Adrenal gland (tissue), 12 donors: ENCODE results near the gene FNDC4. TPM values are rescaled to one million over a fixed set of nuclear protein-coding genes. Genes with fewer than 3 reads are reported as not detected.

ENCODE experiments used
- DNase-seq, 7 donors: peaks; one replicate each; pipeline ENCODE4 v3.0.0-alpha.2; 2019 to 2020
- H3K27ac ChIP-seq, 5 donors: fragments of 200-600 bp; sonication (generic) in 4 of 5; 1 replicate in 3 of 5; 2 replicates in 2 of 5; pipeline versions ENCODE4 v1.5.1 to v1.8.0; 2016 to 2020; ENCODE audit warnings: mild to moderate bottlenecking in 1 of 5
- H3K27me3 ChIP-seq: fragments of 200-600 bp; 2 replicates; pipeline ENCODE4 v1.8.0; 2021
- H3K36me3 ChIP-seq, 2 donors: fragments of 200-600 bp; replicated peaks in 1 of 2; 1 replicate in 1 of 2; 2 replicates in 1 of 2; pipeline versions ENCODE4 v1.5.1 to v1.8.0; 2018 to 2022
- H3K4me1 ChIP-seq, 2 donors: fragments of 200-600 bp; replicated peaks in 1 of 2; 1 replicate in 1 of 2; 2 replicates in 1 of 2; pipeline versions ENCODE4 v1.5.1 to v1.8.0; 2018 to 2021
- H3K4me3 ChIP-seq, 4 donors: fragments of 200-600 bp; sonication (generic) in 3 of 4; one replicate each; pipeline ENCODE4 v1.5.1; 2016 to 2018
- H3K9me3 ChIP-seq, 3 donors: fragments of 200-600 bp; sonication (generic) in 1 of 3; replicated peaks in 1 of 3; 1 replicate in 2 of 3; 2 replicates in 1 of 3; pipeline versions ENCODE4 v1.5.1 to v1.8.0; 2016 to 2021
- CTCF ChIP-seq, 6 experiments: fragments of 450-650 bp in 4 of 6; fragments of 200-600 bp in 2 of 6; sonication (generic) in 1 of 6; IDR thresholded peaks; 1 replicate in 5 of 6; 2 replicates in 1 of 6; pipeline versions ENCODE4 v1.5.1 to v1.8.0; 2016 to 2021; ENCODE audit warnings: antibody characterized with exemption in 6 of 6, mild to moderate bottlenecking in 2 of 6, moderate library complexity in 1 of 6
- POLR2A ChIP-seq, 2 donors: fragments of 450-650 bp; IDR thresholded peaks; one replicate each; pipeline ENCODE4 v1.6.1; 2017; ENCODE audit warnings: antibody characterized with exemption in 2 of 2, mild to moderate bottlenecking in 2 of 2, moderate library complexity in 1 of 2
- WGBS, 4 donors: extraction: QIAGEN DNeasy Blood & Tissue Kit in 2 of 4; methylation state at CpG; one replicate each; pipeline versions ENCODE4 v1.1.5 to v1.1.7; 2013 to 2017; 5-methylcytosine and 5-hydroxymethylcytosine counted together
- intact Hi-C, 2 donors: fragments of 100-400 bp; cut with DNase I; formaldehyde crosslinking; loops; one replicate each; pipeline versions ENCODE4 v1.14.1 to v1.15.0; 2022 to 2023
- polyA plus RNA-seq, 3 donors: library from polyadenylated mRNA; stranded (reverse); fragments of 200-250 nt in 2 of 3; fragments of 350-450 nt in 1 of 3; fragmentation: Illumina TruSeq in 1 of 3; extraction: RNeasy Lipid Tissue Mini Kit (QIAGEN cat#74804) in 1 of 3; gene quantifications; one replicate each; pipeline ENCODE4 v1.2.3, GENCODE V29; 2013 to 2014
- total RNA-seq, 9 donors: library from RNA; depleted of rRNA in 4 of 9; stranded (reverse); fragments of >200 nt in 4 of 9; fragments of 120-200 nt in 1 of 9; fragmentation: NEBNext Ultra II Directional in 1 of 9; extraction: Animal tissue kit (Norgen Biotek cat#: 25700) in 1 of 9; gene quantifications; one replicate each; pipeline versions ENCODE4 v1.1.0 to v1.2.4, GENCODE V29; 2013 to 2023
- donor health status: healthy with polysubstance abuse.
- donor health status: Bipolar disorder and iron deficiency.
- donor health status: DM: yes; HTN: yes; CAD: no.
- donor health status: DM: no; HTN: no; CAD: no.
- donor health status: DM: no; HTN: no; CAD: no.
- donor health status: DM: yes; HTN: yes; CAD: no.

FNDC4 gene
- total and polyA plus RNA-seq, 12 donors = 35.3 to 331 (median 115) TPM

GRCh38 chr2:27453968-27454367 is 41.0 kb downstream of the FNDC4 start:
- H3K36me3 ChIP-seq = peaks cover 0 to 68% of the 10 kb centered on the region in 2 donors

GRCh38 chr2:27451095-27451494 is 43.9 kb downstream of the FNDC4 start:
- no peak for TF ChIP-seq POLR2A (IDR thresholded peaks at IDR 0.05)
- TF ChIP-seq CTCF (IDR thresholded peaks at IDR 0.05) = no peak
- Histone ChIP-seq H3K4me3 (no peak overlapping the region), H3K27me3 (no peaks in the 10 kb centered on the region), H3K9me3 (no peaks in the 10 kb centered on the region), H3K36me3 (peaks cover 0 to 63% of the 10 kb centered on the region in 2 donors), H3K4me1 (no peaks in the 10 kb centered on the region), H3K27ac (no peak overlapping the region)
- WGBS, 4 donors = 43 to 92% (median 66%) methylated on average over 1 of the region's 1 CpG
- DNase-seq = no peak
- intact Hi-C loops = no loop called here

More at GRCh38 chr2:27453968-27454367, 41.0 kb downstream of the FNDC4 start:
- no peak for DNase-seq
- intact Hi-C loops = no loop called here
- Histone ChIP-seq H3K4me3 (no peak overlapping the region), H3K4me1 (no peaks in the 10 kb centered on the region), H3K9me3 (no peaks in the 10 kb centered on the region), H3K27ac (no peak overlapping the region), H3K27me3 (no peaks in the 10 kb centered on the region)
- WGBS, 4 donors = 87 to 97% (median 92%) methylated on average over 4 to 7 of the region's 7 CpGs
- TF ChIP-seq CTCF (IDR thresholded peaks at IDR 0.05) (no peak), POLR2A (IDR thresholded peaks at IDR 0.05) (no peak)

GRCh38 chr2:27448381-27448780 is 46.6 kb downstream of the FNDC4 start:
- no peak overlapping the region for H3K27ac ChIP-seq
- no peak overlapping the region for H3K4me3 ChIP-seq
- intact Hi-C loops = no loop called here
- no peaks in the 10 kb centered on the region for H3K9me3 ChIP-seq
- no peaks in the 10 kb centered on the region for H3K4me1 ChIP-seq
- no peak for DNase-seq
- peaks cover 0 to 45% of the 10 kb centered on the region in 2 donors for H3K36me3 ChIP-seq
- H3K27me3 ChIP-seq = no peaks in the 10 kb centered on the region
- no peak for TF ChIP-seq POLR2A (IDR thresholded peaks at IDR 0.05)
- no peak for TF ChIP-seq CTCF (IDR thresholded peaks at IDR 0.05)
- 52 to 77% (median 67%) methylated on average over 3 of the region's 3 CpGs for WGBS, 4 donors

- Histone ChIP-seq H3K27ac (no peak overlapping the region), H3K9me3 (no peaks in the 10 kb centered on the region), H3K4me3 (no peak overlapping the region), H3K27me3 (no peaks in the 10 kb centered on the region), H3K36me3 (peaks cover 0 to 40% of the 10 kb centered on the region in 2 donors), H3K4me1 (no peaks in the 10 kb centered on the region)
- no peak for DNase-seq
- 88 to 100% (median 90%) methylated on average over 3 of the region's 3 CpGs for WGBS, 4 donors
- intact Hi-C loops = no loop called here
- TF ChIP-seq POLR2A (IDR thresholded peaks at IDR 0.05) (no peak), CTCF (IDR thresholded peaks at IDR 0.05) (no peak)
These were observed 48.9 kb downstream of the FNDC4 start for GRCh38 chr2:27446057-27446456.
